ENCODE data around the gene KBTBD8. TPM values are rescaled to one million over a fixed set of nuclear protein-coding genes. Genes with fewer than 3 reads are reported as not detected.

KBTBD8 gene
- total and polyA plus RNA-seq, 9 of the 15 experiments (the other 6 are each of a cell fraction or from before 2014, with no cell fraction given), result 2.7 to 9.1 (median 5.6) TPM

GRCh38 chr3:67009716-67010115 lies 11.6 kb downstream of the KBTBD8 start (continued):
- TF ChIP-seq ETV1 (tag; conservative IDR thresholded peaks at IDR 0.05; ENCODE audit: low read depth) (no peak), ZNF140 (CRISPR knock-in tag; IDR thresholded peaks at IDR 0.05) (no peak), NR3C1 (CRISPR knock-in tag; IDR thresholded peaks at IDR 0.05) (no peak), PHF20 (IDR thresholded peaks at IDR 0.05; ENCODE audit: partially characterized antibody) (no peak), ZBTB8A (IDR thresholded peaks at IDR 0.05; ENCODE audit: partially characterized antibody) (no peak), ZNF76 (CRISPR knock-in tag; IDR thresholded peaks at IDR 0.05; ENCODE audit: borderline replicate concordance) (no peak), DLX4 (CRISPR knock-in tag; IDR thresholded peaks at IDR 0.05) (no peak), ZNF583 (CRISPR knock-in tag; IDR thresholded peaks at IDR 0.05) (no peak), ZNF79 (CRISPR knock-in tag; IDR thresholded peaks at IDR 0.05; ENCODE audit: low read depth) (no peak), FOXM1 (IDR thresholded peaks at IDR 0.05; ENCODE audit: low read depth) (no peak), FOXM1 (CRISPR knock-in tag; IDR thresholded peaks at IDR 0.05; ENCODE audit: low read depth) (no peak), SAFB (IDR thresholded peaks at IDR 0.05; ENCODE audit: borderline replicate concordance, low read depth, low read length) (no peak)
